Cerebellar nuclear complex (tissue), 1 donor: ENCODE data around the gene GSTM5.
A peak's percentile ranks its signal among the peaks of the same experiment; 100 is the strongest.
"Not testable (repeated sequence)": the region's sequence is repeated elsewhere in the genome, so short reads cannot be mapped to it uniquely, and the experiment has no call there.

Experiments used
- DNase-seq, 2 experiments: peaks; one replicate each; lab custom pipeline; 2025; lab: John Stamatoyannopoulos, UW

The GSTM5 gene

GRCh38 chr1:109711593-109712320, at the start of gene GSTM5:
GSTM5 (plus strand) TSS chr1:109712251; CDS start chr1:109712313, 62 bp downstream.
- DNase-seq: not testable (repeated sequence)

- no peak for DNase-seq
Observed at GRCh38 chr1:109664671-109665070, 47.4 kb upstream of the GSTM5 start.

GRCh38 chr1:109667452-109668122, 44.5 kb upstream of the GSTM5 start, which contains the start of gene GSTM2:
GSTM2 (plus strand) TSS chr1:109668057; CDS start chr1:109668116, 59 bp downstream.
- DNase-seq: no peak

- no peak for DNase-seq
Observed at GRCh38 chr1:109668123-109668775, 43.8 kb upstream of the GSTM5 start.

- DNase-seq: no peak
Observed at GRCh38 chr1:109669246-109669948, 42.7 kb upstream of the GSTM5 start.

- DNase-seq: not testable (repeated sequence)
Observed at GRCh38 chr1:109669949-109670302, 42.1 kb upstream of the GSTM5 start.

- DNase-seq: no peak
Observed at GRCh38 chr1:109671067-109671466, 41.0 kb upstream of the GSTM5 start.

GRCh38 chr1:109673861-109674260, 38.2 kb upstream of the GSTM5 start:
- not testable (repeated sequence) for DNase-seq

GRCh38 chr1:109676683-109677381, 35.2 kb upstream of the GSTM5 start:
- not testable (repeated sequence) for DNase-seq

- no peak for DNase-seq
Observed at GRCh38 chr1:109677459-109677858, 34.6 kb upstream of the GSTM5 start.

- not testable (repeated sequence) for DNase-seq
Observed at GRCh38 chr1:109678637-109679036, 33.4 kb upstream of the GSTM5 start.

- not testable (repeated sequence) for DNase-seq
Observed at GRCh38 chr1:109684777-109685176, 27.3 kb upstream of the GSTM5 start.

GRCh38 chr1:109685399-109685798, 26.7 kb upstream of the GSTM5 start:
- peak in 1 of 2 experiments; percentile 4 for DNase-seq

- not testable (repeated sequence) for DNase-seq
Observed at GRCh38 chr1:109685890-109686289, 26.2 kb upstream of the GSTM5 start.

GRCh38 chr1:109687109-109687508, 24.9 kb upstream of the GSTM5 start:
- not testable (repeated sequence) for DNase-seq

GRCh38 chr1:109687641-109688499, 24.2 kb upstream of the GSTM5 start, which contains the start of gene GSTM1:
GSTM1 (plus strand) TSS chr1:109687817; CDS start chr1:109687874, 57 bp downstream.
- no peak for DNase-seq

- DNase-seq: no peak
Observed at GRCh38 chr1:109689844-109690405, 22.1 kb upstream of the GSTM5 start.

GRCh38 chr1:109691759-109692158, 20.3 kb upstream of the GSTM5 start:
- DNase-seq: no peak

- not testable (repeated sequence) for DNase-seq
Observed at GRCh38 chr1:109694400-109694799, 17.7 kb upstream of the GSTM5 start.

GRCh38 chr1:109695138-109695537, 16.9 kb upstream of the GSTM5 start:
- not testable (repeated sequence) for DNase-seq
